ENCODE data around the gene RNPS1.

- no peak for TF ChIP-seq CTCF (IDR thresholded peaks at IDR 0.05; ENCODE audit: low read depth, low read length)
- no peak for TF ChIP-seq EZH2phosphoT487 (IDR thresholded peaks at IDR 0.05; ENCODE audit: low read depth)
These were observed 15.1 kb upstream of the RNPS1 start for GRCh38 chr16:2282866-2283555.

All from OCI-LY3 (cell line).